Erythroblast (primary cell): ENCODE data around the gene RBM43.
"Not testable (repeated sequence)": the region's sequence is repeated elsewhere in the genome, so short reads cannot be mapped to it uniquely, and the experiment has no call there.

Experiments used
- DNase-seq, 2 experiments: peaks; one replicate each; lab custom pipeline; 2025; lab: John Stamatoyannopoulos, UW
- GATA1 ChIP-seq: IDR thresholded peaks from 2 replicates; pipeline ENCODE4 v1.6.1; 2011; ENCODE audit warnings: low read depth, mild to moderate bottlenecking, control low read depth, low read length, moderate library complexity
- POLR2A ChIP-seq: IDR thresholded peaks from 2 replicates; pipeline ENCODE4 v1.6.1; 2011; ENCODE audit warnings: mild to moderate bottlenecking, low read length

Gene RBM43

DNA sequence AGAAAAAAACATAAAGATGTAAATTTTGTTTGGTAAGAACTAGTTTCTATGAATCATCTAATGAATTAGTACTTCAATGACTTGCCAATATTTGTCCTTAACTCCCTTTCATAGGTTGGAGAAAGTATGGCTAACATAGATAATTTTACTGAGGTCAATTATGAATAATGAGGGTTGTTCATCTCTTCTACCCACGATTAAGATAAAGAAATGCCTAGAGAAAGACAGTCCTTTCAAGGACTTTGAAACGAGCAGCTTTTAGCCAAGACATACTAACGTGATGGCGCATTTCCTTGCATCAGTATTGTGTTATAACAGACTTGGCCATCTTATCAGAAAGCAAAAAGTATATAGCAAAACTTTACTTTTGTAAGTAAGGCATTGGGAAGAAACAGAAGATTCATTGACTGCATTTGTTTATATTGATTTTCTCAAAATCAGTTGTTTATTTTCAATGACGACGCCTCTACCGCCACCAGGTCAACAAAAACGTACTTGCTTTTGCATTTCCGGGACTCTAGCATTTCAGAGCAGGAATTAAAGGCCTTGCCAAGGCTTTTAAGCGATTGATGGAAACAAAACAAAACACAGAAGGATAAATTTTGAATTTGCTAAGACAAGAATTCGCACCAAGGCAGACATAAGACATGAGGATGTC is 961 bp downstream of the RBM43 start:
- no peak for TF ChIP-seq GATA1
- peak; percentile 71 for TF ChIP-seq POLR2A
- DNase-seq, result peak; percentile 79 to 80

DNA sequence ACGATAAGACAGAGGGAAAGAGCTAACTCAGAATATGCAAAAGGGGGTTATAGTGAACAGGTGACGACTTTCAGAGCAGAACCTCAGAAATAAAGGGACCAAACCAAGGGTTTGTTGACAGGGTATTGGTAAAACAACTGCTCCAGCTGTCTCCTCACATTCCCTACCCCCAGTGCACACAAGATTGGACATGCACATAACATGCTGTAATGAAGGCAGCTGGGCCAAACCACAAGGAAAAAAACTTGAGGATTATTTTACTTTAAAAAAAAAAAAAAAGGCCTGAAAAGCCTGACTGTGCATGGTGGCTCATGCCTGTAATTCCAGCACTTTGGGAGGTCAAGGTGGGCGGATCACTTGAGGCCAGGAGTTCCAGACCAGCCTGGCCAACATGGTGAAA is 3.5 kb downstream of the RBM43 start:
- no peak for DNase-seq
- TF ChIP-seq POLR2A (no peak), GATA1 (no peak)

DNA sequence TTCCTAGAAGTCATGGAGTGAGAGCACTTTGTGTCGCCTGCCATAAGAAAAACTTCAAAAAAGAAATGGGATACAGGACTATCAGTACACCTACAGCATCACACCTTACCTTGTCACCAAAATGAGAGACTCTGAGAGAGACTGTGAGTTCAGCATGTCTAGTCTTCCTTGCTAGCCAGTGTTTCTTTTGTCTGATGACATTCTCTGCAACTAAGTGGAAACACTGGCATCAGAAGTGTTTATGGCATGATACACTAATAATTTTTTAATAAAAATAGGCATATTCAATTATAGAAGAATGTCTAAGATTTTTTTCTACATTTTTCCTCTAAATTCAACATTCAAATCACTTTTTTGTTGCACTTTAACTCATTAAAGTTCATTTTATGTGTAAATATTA is 9.0 kb downstream of the RBM43 start:
- TF ChIP-seq GATA1 (no peak), POLR2A (no peak)
- peak in 1 of 2 experiments; percentile 40 for DNase-seq

DNA sequence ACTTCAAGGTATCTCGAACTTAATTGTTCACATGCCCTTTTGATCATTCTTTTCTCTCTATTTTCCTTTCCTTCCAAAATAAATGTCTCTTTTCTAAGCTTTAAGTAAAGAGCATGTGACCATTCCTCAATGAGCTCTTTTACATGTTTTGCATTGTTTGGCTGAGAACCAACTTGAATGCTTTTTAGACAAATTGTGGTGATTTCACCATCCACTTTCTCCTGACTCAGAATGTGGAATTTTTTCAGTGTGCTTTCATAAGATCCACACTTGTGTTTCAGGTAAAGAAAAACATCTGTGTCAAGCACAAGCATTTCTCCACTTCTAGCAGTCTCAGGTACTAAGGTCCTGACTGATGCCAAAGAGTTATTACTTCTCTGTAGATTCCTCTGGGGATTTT is 10.7 kb downstream of the RBM43 start:
- no peak for DNase-seq

DNA sequence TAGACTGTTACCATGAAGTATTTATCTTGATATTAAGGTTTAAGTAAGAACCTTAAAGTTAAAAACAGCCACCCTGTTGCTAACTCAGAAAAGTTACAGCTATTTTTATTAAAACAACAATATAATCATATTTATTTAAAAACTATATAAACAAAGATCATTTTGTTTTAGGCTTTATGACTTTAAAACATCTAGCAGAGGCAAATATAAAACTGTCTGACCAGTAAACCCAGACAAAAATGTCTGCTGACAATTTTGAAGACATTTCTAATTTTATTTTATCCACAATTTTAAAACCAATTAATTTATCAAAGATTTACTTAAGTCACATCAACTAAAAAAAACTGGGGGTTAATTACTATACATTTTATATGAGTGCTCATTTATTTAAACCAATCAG is 14.2 kb downstream of the RBM43 start:
- DNase-seq, result no peak
- TF ChIP-seq POLR2A (no peak), GATA1 (no peak)

More for the DNA sequence above, 10.7 kb downstream of the RBM43 start:
- TF ChIP-seq GATA1 (no peak), POLR2A (no peak)

DNA sequence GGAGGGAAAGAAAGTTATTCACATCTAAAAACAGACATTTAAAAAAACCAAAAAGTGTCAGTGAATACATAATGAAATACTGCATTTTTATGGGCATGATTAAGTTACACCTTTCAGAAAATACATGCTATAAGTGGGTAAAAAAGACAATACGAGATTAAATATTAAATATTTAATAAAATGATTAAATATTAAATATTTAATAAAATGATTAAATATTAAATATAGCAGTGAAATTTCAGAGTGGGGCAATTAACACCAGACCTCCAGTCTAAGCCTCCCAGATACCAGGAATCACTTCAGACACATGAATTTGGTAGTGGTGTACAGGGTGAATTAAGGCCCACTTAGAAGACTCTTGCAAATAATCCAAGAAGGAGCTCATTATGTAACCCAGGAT is 15.5 kb downstream of the RBM43 start:
- no peak for TF ChIP-seq GATA1
- TF ChIP-seq POLR2A, result no peak
- no peak for DNase-seq

DNA sequence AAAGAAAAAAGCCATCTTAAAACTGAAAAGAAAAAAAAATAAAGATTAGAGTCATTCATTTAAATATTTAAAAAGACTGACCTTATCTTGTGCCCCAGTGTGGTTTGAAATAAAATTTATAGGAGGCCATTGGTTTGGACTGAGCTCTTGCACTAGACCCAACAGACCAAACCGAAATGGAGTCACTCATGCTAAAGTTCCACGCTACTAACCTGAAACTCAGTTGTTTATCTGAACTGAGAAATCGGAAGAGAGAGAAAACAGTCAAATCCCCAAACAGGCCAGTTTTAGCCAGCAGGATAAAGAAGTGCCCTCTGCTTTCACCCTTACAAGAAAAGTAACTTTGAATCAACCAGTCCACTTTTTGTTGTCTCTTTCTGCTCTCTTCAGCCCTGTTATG is 18.2 kb downstream of the RBM43 start:
- no peak for DNase-seq
- TF ChIP-seq POLR2A, result no peak
- TF ChIP-seq GATA1, result no peak

DNA sequence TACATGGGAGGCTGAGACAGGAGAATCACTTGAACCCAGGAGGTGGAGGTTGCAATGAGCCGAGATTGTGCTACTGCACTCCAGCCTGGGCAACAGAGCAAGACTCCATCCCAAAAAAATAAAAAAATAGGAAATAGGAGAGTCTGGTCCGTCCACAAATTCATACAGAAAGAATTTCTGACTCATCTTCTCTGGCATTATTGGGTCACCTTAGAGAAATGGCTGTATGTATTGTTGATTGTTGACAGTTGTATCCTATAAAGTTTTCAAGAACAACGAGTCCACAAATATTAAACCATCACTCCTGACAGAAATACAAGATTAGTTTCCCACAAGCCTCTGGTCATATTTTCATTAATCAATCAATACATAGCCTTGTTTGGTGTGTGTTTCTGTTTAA is 20.4 kb downstream of the RBM43 start:
- no peak for TF ChIP-seq POLR2A
- TF ChIP-seq GATA1, result no peak
- DNase-seq, result no peak

DNA sequence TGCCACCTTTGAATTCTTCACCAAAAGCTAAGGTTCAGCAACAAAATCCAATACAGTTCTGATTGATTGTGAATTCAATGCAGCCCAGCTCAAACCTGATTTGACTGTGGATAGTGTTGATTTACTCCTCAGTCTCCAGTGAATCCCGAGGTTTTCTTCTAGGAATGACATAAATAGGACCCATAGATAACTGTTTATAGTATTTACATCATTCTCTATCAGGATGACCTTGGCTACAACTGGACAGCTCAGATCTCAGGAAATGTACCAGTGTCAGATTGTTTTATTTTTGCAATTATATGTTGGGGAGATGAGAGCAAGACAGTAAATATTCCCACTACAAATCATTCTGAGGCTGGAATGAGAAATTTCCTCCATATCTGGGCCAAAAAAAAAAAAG is 21.2 kb downstream of the RBM43 start:
- no peak for DNase-seq
- TF ChIP-seq GATA1, result no peak
- no peak for TF ChIP-seq POLR2A

DNA sequence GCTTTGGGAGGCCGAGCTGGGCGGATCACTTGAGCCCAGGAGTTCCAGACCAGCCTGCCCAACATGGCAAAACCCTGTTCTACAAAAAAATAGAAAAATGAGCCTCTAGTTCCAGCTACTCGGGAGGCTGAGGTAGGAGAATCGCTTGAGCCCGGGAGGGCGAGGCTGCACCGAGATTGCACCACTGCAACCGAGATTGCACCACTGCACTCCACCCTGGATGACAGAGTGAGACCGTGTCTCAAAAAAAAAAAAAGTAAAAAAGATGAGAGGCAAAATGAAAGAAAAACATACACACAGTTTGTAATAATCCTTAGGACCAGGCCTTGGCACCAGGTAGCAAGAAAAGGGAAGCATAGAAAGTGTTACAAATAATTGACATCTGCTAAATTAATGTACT is 22.0 kb downstream of the RBM43 start:
- TF ChIP-seq POLR2A (no peak), GATA1 (no peak)
- DNase-seq, result peak; percentile 23 to 77

DNA sequence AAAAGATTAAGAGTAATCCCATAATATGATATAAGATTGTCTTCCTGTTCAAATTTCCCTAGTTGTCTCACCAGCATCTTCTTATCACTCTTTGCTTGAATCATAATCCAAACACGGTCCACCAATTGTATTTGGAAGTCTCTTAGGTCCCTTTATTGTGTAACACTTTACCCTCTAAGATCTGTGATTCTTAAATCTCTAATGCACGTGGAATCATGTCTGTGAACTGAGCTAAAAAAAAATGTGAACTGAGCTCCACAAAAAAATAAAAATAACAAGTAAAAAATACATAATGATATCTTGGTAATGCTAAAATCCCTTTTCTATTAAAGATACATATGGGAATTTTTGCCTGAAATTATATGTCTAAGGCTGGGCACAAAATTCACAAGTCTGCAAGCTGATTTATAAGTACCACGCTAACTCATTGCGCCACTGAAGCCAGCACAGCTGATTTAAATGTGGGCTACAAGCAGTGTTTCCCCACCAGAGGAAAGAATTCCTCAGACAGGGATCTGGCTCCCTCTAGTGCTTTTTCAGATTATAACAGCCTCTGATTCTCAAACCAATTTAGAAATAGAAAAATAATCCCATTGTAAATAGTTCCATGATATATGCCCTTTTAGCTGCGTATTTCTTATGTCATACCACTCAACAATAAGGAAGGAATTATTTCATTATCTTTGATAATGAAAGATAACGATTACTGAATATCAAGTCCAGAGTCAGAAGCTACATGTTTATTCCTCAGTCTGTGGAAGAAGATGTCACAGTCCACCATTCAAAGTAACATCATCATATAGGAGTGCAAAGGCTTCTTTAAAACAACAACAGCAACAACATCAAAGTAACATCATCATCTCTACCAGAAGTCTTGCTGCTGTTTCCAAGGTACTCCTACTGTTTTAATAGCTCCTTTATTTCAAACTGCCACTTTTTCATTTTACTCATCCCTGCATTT is 22.9 kb downstream of the RBM43 start:
- TF ChIP-seq GATA1 (no peak), POLR2A (no peak)
- DNase-seq, result peak; percentile 63 to 82

DNA sequence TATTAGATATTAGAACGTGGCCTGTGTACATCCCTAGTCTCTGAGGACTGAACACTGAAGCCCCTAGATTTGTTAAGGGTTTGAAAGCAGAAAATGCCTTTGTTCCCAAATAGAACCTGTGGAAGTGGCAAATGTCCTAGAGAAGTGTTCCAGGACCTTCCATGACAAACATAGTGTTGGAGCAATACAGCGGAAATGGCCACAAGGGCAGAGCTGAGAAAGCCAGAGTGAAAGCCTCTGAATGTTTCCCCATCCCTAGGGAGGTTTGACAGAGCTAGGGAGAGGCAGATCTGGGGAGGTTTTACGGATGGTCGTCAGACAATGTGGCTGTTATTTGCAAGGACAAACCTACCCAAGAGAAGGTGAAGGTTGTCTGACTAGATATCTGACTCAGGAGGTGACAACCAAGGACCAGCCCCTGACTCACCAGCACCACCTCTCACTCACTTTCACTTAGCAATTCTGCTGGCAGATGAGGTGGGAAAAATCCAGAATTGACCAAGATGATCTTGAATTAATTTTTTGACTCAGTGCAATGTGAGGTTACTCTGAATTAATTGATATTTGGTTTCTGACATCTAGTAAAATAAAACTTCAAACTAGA is 24.1 kb downstream of the RBM43 start:
- TF ChIP-seq POLR2A (no peak), GATA1 (no peak)
- peak in 1 of 2 experiments; percentile 6 for DNase-seq

DNA sequence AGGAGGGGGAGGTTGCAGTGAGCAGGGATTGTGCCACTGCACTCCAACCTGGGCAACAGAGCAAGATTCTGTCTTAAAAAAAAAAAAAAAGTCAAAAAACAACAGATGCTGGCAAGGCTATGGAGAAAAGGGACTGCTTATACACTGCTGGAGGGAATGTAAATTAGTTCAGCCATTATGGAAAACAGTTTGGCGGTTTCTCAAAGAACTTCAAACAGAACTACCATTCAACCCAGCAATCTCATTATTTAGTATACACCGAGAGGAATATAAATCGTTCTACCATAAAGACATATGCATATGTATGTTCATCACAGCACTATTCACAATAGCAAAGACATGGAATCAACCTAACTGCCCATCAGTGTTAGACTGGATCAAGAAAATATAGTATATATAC is 27.9 kb downstream of the RBM43 start:
- DNase-seq, result not testable (repeated sequence)

DNA sequence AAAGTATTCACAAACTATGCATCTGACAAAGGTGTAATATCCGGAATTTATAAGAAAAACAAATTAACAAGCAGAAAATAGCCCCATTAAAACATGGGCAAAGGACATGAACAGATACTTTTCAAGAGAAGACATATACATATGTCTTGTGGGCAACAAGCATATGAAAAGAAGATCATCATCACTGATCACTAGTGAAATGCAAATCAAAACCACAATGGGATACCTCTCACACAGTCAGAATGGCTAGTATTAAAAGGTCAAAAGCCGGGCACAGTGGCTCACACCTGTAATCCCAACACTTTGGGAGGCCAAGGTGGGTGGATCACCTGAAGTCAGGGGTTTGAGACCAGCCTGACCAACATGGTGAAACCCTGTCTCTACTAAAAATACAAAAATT is 28.4 kb downstream of the RBM43 start:
- not testable (repeated sequence) for DNase-seq

DNA sequence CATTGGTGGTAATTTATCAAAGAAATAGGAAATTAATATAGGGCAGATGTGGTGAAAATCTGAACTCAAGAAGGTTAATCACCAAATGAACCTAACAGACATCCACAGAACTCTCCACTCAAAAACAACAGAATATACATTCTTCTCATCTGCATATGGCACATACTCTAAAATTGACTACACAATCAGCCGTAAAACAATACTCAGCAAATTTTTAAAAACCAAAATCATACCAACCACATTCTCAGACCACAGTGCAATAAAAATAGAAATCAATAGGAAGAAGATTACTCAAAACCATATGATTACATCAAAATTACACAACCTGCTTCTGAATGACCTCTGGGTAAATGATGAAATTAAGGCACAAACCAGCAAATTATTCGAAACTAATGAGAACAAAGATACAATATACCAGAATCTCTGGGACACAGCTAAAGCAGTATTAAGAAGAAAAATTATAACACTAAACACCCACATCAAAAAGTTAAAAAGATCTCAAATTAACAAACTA is 31.0 kb downstream of the RBM43 start:
- no peak for DNase-seq
- no peak for TF ChIP-seq GATA1
- TF ChIP-seq POLR2A, result no peak
